Measurements from ENCODE around the gene PARVA.

- TF ChIP-seq CTCF (IDR thresholded peaks at IDR 0.05; ENCODE audit: low read depth, low read length) (no peak), POLR2A (IDR thresholded peaks at IDR 0.05; ENCODE audit: extremely low read depth, insufficient read length) (no peak)
Observed at GRCh38 chr11:12503039-12503484, 125.7 kb downstream of the PARVA start.
